Measurements from ENCODE around the gene TIMM23.
"Not testable (repeated sequence)": the region's sequence is repeated elsewhere in the genome, so short reads cannot be mapped to it uniquely, and the experiment has no call there.

Gene TIMM23

GRCh38 chr10:45972106-45972812 is at the start of gene TIMM23:
Gene TIMM23 (plus strand): TSS chr10:45972489. CDS start chr10:45972625, 136 bp downstream.
- H3K27ac Mint-ChIP-seq = peak within 1 kb of the TSS; percentile 98
- peaks cover 38% of the 10 kb centered on the region for H3K4me1 Mint-ChIP-seq (ENCODE audit: low read depth)
- peaks cover 50% of the 10 kb centered on the region for H3K36me3 Mint-ChIP-seq (ENCODE audit: low read depth)
- H3K4me3 Mint-ChIP-seq = peak within 1 kb of the TSS; percentile 99
- H3K9me3 Mint-ChIP-seq, H3K27me3 Mint-ChIP-seq: not testable (repeated sequence)
- peak; percentile 93 for DNase-seq

GRCh38 chr10:45926790-45927189 is 45.5 kb upstream of the TIMM23 start:
- H3K27me3 Mint-ChIP-seq; H3K9me3 Mint-ChIP-seq; H3K4me3 Mint-ChIP-seq; H3K4me1 Mint-ChIP-seq (ENCODE audit: low read depth); H3K27ac Mint-ChIP-seq; DNase-seq: not testable (repeated sequence)
- H3K36me3 Mint-ChIP-seq (ENCODE audit: low read depth) = peaks cover 24% of the 10 kb centered on the region

- H3K27ac Mint-ChIP-seq; DNase-seq; H3K9me3 Mint-ChIP-seq; H3K4me1 Mint-ChIP-seq (ENCODE audit: low read depth); H3K4me3 Mint-ChIP-seq; H3K27me3 Mint-ChIP-seq: not testable (repeated sequence)
- H3K36me3 Mint-ChIP-seq (ENCODE audit: low read depth) = peaks cover 38% of the 10 kb centered on the region
Observed at GRCh38 chr10:45931305-45931704, 41.0 kb upstream of the TIMM23 start.

GRCh38 chr10:45934788-45935187 is 37.5 kb upstream of the TIMM23 start:
- H3K36me3 Mint-ChIP-seq (ENCODE audit: low read depth) = peaks cover 38% of the 10 kb centered on the region
- not testable (repeated sequence) for H3K9me3 Mint-ChIP-seq; H3K27ac Mint-ChIP-seq; H3K4me1 Mint-ChIP-seq (ENCODE audit: low read depth); H3K4me3 Mint-ChIP-seq; DNase-seq; H3K27me3 Mint-ChIP-seq

- not testable (repeated sequence) for H3K27me3 Mint-ChIP-seq; H3K9me3 Mint-ChIP-seq; H3K27ac Mint-ChIP-seq; H3K4me3 Mint-ChIP-seq; H3K4me1 Mint-ChIP-seq (ENCODE audit: low read depth); DNase-seq
- peaks cover 32% of the 10 kb centered on the region for H3K36me3 Mint-ChIP-seq (ENCODE audit: low read depth)
Observed at GRCh38 chr10:45939176-45939697, 33.1 kb upstream of the TIMM23 start.

- not testable (repeated sequence) for DNase-seq; H3K27ac Mint-ChIP-seq; H3K4me1 Mint-ChIP-seq (ENCODE audit: low read depth); H3K27me3 Mint-ChIP-seq; H3K9me3 Mint-ChIP-seq; H3K4me3 Mint-ChIP-seq
- H3K36me3 Mint-ChIP-seq (ENCODE audit: low read depth) = peaks cover 38% of the 10 kb centered on the region
Observed at GRCh38 chr10:45941196-45941595, 31.1 kb upstream of the TIMM23 start.

- H3K4me1 Mint-ChIP-seq (ENCODE audit: low read depth); H3K27me3 Mint-ChIP-seq; DNase-seq; H3K27ac Mint-ChIP-seq; H3K9me3 Mint-ChIP-seq; H3K4me3 Mint-ChIP-seq: not testable (repeated sequence)
- H3K36me3 Mint-ChIP-seq (ENCODE audit: low read depth) = peaks cover 39% of the 10 kb centered on the region
Observed at GRCh38 chr10:45945476-45945875, 26.8 kb upstream of the TIMM23 start.

GRCh38 chr10:45947363-45947762 is 24.9 kb upstream of the TIMM23 start:
- H3K27ac Mint-ChIP-seq; H3K27me3 Mint-ChIP-seq; H3K9me3 Mint-ChIP-seq; H3K4me3 Mint-ChIP-seq; H3K4me1 Mint-ChIP-seq (ENCODE audit: low read depth); DNase-seq: not testable (repeated sequence)
- peaks cover 41% of the 10 kb centered on the region for H3K36me3 Mint-ChIP-seq (ENCODE audit: low read depth)

- not testable (repeated sequence) for H3K27me3 Mint-ChIP-seq; H3K4me3 Mint-ChIP-seq; H3K27ac Mint-ChIP-seq; DNase-seq; H3K4me1 Mint-ChIP-seq (ENCODE audit: low read depth); H3K9me3 Mint-ChIP-seq
- H3K36me3 Mint-ChIP-seq (ENCODE audit: low read depth) = peaks cover 50% of the 10 kb centered on the region
Observed at GRCh38 chr10:45948801-45949200, 23.5 kb upstream of the TIMM23 start.

- H3K27me3 Mint-ChIP-seq, H3K4me3 Mint-ChIP-seq, H3K9me3 Mint-ChIP-seq: not testable (repeated sequence)
Observed at GRCh38 chr10:45954367-45954766, 17.9 kb upstream of the TIMM23 start.

GRCh38 chr10:45956634-45957033 is 15.7 kb upstream of the TIMM23 start:
- not testable (repeated sequence) for H3K27ac Mint-ChIP-seq; H3K27me3 Mint-ChIP-seq; H3K4me3 Mint-ChIP-seq; DNase-seq; H3K9me3 Mint-ChIP-seq; H3K4me1 Mint-ChIP-seq (ENCODE audit: low read depth)
- peaks cover 41% of the 10 kb centered on the region for H3K36me3 Mint-ChIP-seq (ENCODE audit: low read depth)

More at GRCh38 chr10:45954367-45954766, 17.9 kb upstream of the TIMM23 start:
- H3K36me3 Mint-ChIP-seq (ENCODE audit: low read depth) = peaks cover 48% of the 10 kb centered on the region
- not testable (repeated sequence) for H3K4me1 Mint-ChIP-seq (ENCODE audit: low read depth); H3K27ac Mint-ChIP-seq; DNase-seq

- not testable (repeated sequence) for H3K27me3 Mint-ChIP-seq; H3K4me1 Mint-ChIP-seq (ENCODE audit: low read depth)
Observed at GRCh38 chr10:45957928-45958327, 14.4 kb upstream of the TIMM23 start.

GRCh38 chr10:45962686-45963452 is 9.4 kb upstream of the TIMM23 start:
- not testable (repeated sequence) for H3K27ac Mint-ChIP-seq, H3K9me3 Mint-ChIP-seq, H3K4me3 Mint-ChIP-seq, H3K27me3 Mint-ChIP-seq, DNase-seq
- H3K36me3 Mint-ChIP-seq (ENCODE audit: low read depth) = peaks cover 34% of the 10 kb centered on the region
- peaks cover 14% of the 10 kb centered on the region for H3K4me1 Mint-ChIP-seq (ENCODE audit: low read depth)

More at GRCh38 chr10:45957928-45958327, 14.4 kb upstream of the TIMM23 start:
- not testable (repeated sequence) for H3K27ac Mint-ChIP-seq, H3K9me3 Mint-ChIP-seq, H3K4me3 Mint-ChIP-seq, DNase-seq
- peaks cover 43% of the 10 kb centered on the region for H3K36me3 Mint-ChIP-seq (ENCODE audit: low read depth)

GRCh38 chr10:45971019-45971418 is 1.3 kb upstream of the TIMM23 start:
- Mint-ChIP-seq H3K27ac (peak overlapping the region; percentile 98), H3K4me1 (ENCODE audit: low read depth) (peaks cover 43% of the 10 kb centered on the region), H3K4me3 (peak overlapping the region; percentile 99), H3K36me3 (ENCODE audit: low read depth) (peaks cover 45% of the 10 kb centered on the region)
- H3K27me3 Mint-ChIP-seq, H3K9me3 Mint-ChIP-seq, DNase-seq: not testable (repeated sequence)

- H3K36me3 Mint-ChIP-seq (ENCODE audit: low read depth) = peaks cover 46% of the 10 kb centered on the region
- peak overlapping the region; percentile 98 for H3K27ac Mint-ChIP-seq
- DNase-seq, H3K27me3 Mint-ChIP-seq, H3K9me3 Mint-ChIP-seq: not testable (repeated sequence)
- H3K4me3 Mint-ChIP-seq = peak overlapping the region; percentile 99
- H3K4me1 Mint-ChIP-seq (ENCODE audit: low read depth) = peaks cover 40% of the 10 kb centered on the region
Observed at GRCh38 chr10:45971742-45972105, 565 bp upstream of the TIMM23 start.
